GM20000 (cell line): ENCODE data around the gene PRDM16.
"Not testable (repeated sequence)": the region's sequence is repeated elsewhere in the genome, so short reads cannot be mapped to it uniquely, and the experiment has no call there.

Experiments used
- DNase-seq: peaks from one replicate; pipeline ENCODE4 v3.0.0; 2012; ENCODE audit warnings: low spot score
- CTCF ChIP-seq: IDR thresholded peaks from 2 replicates; pipeline ENCODE4 v1.5.1; 2012; ENCODE audit warnings: mild to moderate bottlenecking, control low read depth; ENCODE audit errors: extremely low read depth, missing control alignments

The PRDM16 gene

DNA sequence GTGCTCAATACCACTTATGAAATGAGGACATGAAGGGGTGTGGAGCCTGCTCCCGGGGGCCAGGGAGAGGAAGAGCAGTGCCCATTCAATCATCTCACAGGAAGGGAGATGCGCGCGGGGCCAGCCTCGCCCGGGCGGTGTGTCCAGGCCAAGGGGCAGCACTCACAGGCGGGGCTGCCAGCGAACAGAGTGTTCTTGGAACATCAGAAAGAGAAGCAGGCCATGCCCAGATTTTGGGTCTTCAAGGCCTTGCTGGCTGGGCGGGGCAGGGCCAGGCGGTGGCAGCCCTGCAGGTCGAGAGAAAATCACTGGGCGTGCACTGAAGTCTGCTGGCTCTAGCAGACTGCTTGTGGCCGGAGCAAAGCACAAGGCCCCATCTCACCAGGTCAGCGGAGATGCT is 168.6 kb downstream of the PRDM16 start:
- TF ChIP-seq CTCF: no peak
- DNase-seq: no peak

- no peak for DNase-seq
- no peak for TF ChIP-seq CTCF
These were observed 169.1 kb downstream of the PRDM16 start for GRCh38 chr1:3237994-3238702.

DNA sequence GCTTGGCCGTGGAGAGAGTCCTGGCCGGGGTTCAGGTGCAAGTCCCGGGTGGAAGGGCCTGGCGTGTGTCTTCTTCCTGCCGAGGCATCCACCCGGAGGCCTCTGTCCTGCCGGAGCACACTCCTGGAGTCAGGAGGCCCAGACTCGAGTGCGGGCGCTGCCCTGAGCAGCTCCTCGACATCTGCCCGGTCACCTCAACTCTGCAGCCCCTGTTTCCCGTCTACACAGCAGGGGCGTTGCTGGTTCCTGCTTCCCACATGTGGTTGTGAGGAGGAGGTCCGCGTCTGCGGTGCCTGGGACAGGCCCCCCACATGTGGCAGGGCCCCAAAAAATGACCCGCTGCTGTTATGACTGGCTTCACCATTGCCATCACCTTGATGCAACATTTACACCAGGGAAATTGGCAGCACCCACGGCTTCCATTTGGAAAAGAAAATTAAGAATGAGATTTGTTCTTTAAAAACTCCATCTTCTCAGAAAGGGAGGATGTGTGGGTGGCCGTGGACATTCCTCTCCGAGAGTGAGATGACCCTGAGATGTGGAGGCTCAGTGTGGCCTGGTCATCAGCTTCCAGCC is 169.8 kb downstream of the PRDM16 start:
- no peak for TF ChIP-seq CTCF
- DNase-seq: no peak

GRCh38 chr1:3239991-3240390 is 171.0 kb downstream of the PRDM16 start:
- DNase-seq: not testable (repeated sequence)

DNA sequence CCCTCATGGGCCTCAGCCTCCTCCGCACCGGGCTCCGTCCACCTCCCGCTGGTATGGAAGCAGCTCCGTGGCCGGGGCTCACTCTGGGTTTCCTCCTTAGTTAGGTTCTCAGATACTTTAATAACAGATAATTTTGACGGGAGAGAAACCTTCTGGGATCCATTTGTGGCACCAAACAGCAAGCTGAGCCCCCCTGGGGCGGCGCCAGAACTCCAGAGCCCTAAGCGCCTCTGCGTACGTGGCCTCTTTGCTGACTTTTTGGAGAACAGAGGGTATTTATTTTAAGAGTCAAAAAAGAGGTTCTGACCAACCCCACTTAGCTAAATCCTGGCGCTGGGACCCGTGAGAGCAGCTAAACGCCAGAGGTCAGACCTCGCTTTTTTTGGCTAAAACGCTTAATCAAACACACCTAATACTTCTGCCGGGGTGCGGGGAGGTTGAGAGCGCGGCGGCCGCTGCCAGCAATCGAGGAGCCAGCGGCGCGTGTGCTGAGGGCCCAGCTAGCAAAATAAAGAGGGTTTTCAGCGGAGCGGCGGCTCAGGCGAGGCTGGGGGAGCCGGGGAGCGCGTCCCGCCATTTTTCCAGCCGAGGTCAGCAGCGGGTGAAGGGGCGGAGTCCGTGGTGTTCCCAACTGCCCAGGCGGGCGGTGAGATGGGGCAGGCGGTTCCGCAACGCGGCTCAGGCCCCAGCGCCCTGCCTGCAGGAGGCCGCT is 171.7 kb downstream of the PRDM16 start:
- no peak for TF ChIP-seq CTCF
- no peak for DNase-seq

DNA sequence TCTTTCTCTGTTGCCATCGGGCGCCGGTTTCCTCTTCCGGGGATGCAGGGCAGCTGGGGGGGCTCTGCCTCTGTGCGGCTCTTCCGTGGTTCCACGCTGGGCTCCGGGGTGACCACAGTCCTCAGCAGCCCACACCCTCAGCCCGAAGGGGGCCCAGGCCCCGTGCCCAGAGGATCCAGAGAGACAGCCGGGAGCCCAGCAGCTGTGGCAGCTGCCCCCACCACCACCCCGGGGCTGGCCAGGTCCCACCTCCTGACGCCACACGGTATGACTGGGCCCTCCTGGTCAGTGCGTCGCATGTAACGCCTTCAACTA is 172.2 kb downstream of the PRDM16 start:
- no peak for DNase-seq
- no peak for TF ChIP-seq CTCF

DNA sequence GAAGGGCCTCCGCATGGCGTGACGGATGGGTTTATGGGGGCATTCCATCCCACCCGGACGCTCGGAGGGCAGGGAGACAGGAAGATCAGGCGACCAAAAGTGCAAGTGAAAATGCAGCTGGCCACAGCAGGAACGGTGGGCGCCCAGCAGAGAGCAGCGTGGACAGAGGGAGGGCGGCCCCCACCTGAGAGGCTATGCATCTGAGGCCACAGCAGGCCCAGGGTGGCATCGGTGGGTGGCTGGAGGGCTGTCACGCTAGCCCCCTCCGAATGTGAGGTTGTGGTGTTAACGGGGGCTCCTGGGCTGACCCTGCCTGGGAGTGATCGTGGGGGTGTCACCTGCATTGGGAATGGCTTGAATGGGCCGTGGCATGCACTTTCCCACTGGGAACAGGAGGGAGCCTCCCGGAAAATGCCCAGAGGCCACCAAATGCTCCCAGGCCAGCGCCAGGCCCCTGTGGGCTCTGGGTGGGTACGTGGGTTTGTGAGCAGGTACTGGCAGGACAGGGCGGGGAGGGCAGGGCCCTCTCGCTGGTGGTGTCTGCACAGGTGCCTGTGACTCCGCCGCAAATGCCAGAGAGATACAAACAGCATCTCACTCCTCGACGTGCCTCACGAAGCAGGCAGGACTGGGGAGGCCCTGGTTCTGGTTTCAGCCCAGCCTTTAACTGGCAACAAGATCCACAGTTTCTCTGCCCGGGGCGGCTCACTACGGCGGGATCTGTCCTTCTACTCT is 172.8 kb downstream of the PRDM16 start:
- no peak for TF ChIP-seq CTCF
- DNase-seq: no peak
